ENCODE data around the gene DCDC2C.

Gene DCDC2C

GRCh38 chr2:3670376-3670775, 33.0 kb upstream of the DCDC2C start:
- in situ Hi-C loops (cut with MboI; ENCODE audit: low pct_unique_long_range_greater_than_20kb, low sequenced_read_pairs), result no loop called here

GRCh38 chr2:3670941-3671340, 32.4 kb upstream of the DCDC2C start:
- in situ Hi-C loops (cut with MboI; ENCODE audit: low pct_unique_long_range_greater_than_20kb, low sequenced_read_pairs), result no loop called here
- no peak for DNase-seq

More at GRCh38 chr2:3670376-3670775, 33.0 kb upstream of the DCDC2C start:
- DNase-seq, result no peak

GRCh38 chr2:3672861-3673678, 30.3 kb upstream of the DCDC2C start:
- DNase-seq, result no peak
- in situ Hi-C loops (cut with MboI; ENCODE audit: low pct_unique_long_range_greater_than_20kb, low sequenced_read_pairs), result no loop called here

- no peak for DNase-seq
- in situ Hi-C loops (cut with MboI; ENCODE audit: low pct_unique_long_range_greater_than_20kb, low sequenced_read_pairs), result no loop called here
These were observed 29.1 kb upstream of the DCDC2C start for GRCh38 chr2:3674066-3674845.

- in situ Hi-C loops (cut with MboI; ENCODE audit: low pct_unique_long_range_greater_than_20kb, low sequenced_read_pairs), result no loop called here
These were observed 27.7 kb upstream of the DCDC2C start for GRCh38 chr2:3675687-3676086.

GRCh38 chr2:3677436-3677835, 25.9 kb upstream of the DCDC2C start:
- no peak for DNase-seq
- in situ Hi-C loops (cut with MboI; ENCODE audit: low pct_unique_long_range_greater_than_20kb, low sequenced_read_pairs), result no loop called here

More at GRCh38 chr2:3675687-3676086, 27.7 kb upstream of the DCDC2C start:
- DNase-seq, result no peak

- in situ Hi-C loops (cut with MboI; ENCODE audit: low pct_unique_long_range_greater_than_20kb, low sequenced_read_pairs), result no loop called here
- DNase-seq, result no peak
These were observed 25.2 kb upstream of the DCDC2C start for GRCh38 chr2:3678212-3678611.

- in situ Hi-C loops (cut with MboI; ENCODE audit: low pct_unique_long_range_greater_than_20kb, low sequenced_read_pairs), result no loop called here
- no peak for DNase-seq
These were observed 24.2 kb upstream of the DCDC2C start for GRCh38 chr2:3679180-3679579.

GRCh38 chr2:3679616-3680393, 23.6 kb upstream of the DCDC2C start:
- no peak for DNase-seq
- in situ Hi-C loops (cut with MboI; ENCODE audit: low pct_unique_long_range_greater_than_20kb, low sequenced_read_pairs), result no loop called here

GRCh38 chr2:3680548-3681345, 22.6 kb upstream of the DCDC2C start:
- DNase-seq, result no peak
- in situ Hi-C loops (cut with MboI; ENCODE audit: low pct_unique_long_range_greater_than_20kb, low sequenced_read_pairs), result no loop called here

GRCh38 chr2:3681625-3682024, 21.8 kb upstream of the DCDC2C start:
- in situ Hi-C loops (cut with MboI; ENCODE audit: low pct_unique_long_range_greater_than_20kb, low sequenced_read_pairs), result no loop called here

GRCh38 chr2:3682811-3683210, 20.6 kb upstream of the DCDC2C start:
- in situ Hi-C loops (cut with MboI; ENCODE audit: low pct_unique_long_range_greater_than_20kb, low sequenced_read_pairs), result no loop called here
- no peak for DNase-seq

More at GRCh38 chr2:3681625-3682024, 21.8 kb upstream of the DCDC2C start:
- no peak for DNase-seq

- DNase-seq, result no peak
- in situ Hi-C loops (cut with MboI; ENCODE audit: low pct_unique_long_range_greater_than_20kb, low sequenced_read_pairs), result no loop called here
These were observed 19.5 kb upstream of the DCDC2C start for GRCh38 chr2:3683748-3684454.

- no peak for DNase-seq
- in situ Hi-C loops (cut with MboI; ENCODE audit: low pct_unique_long_range_greater_than_20kb, low sequenced_read_pairs), result no loop called here
These were observed 13.2 kb upstream of the DCDC2C start for GRCh38 chr2:3689998-3690748.

- DNase-seq, result peak; percentile 31
- in situ Hi-C loops (cut with MboI; ENCODE audit: low pct_unique_long_range_greater_than_20kb, low sequenced_read_pairs), result no loop called here
These were observed 11.0 kb upstream of the DCDC2C start for GRCh38 chr2:3692375-3692774.

- DNase-seq, result no peak
- in situ Hi-C loops (cut with MboI; ENCODE audit: low pct_unique_long_range_greater_than_20kb, low sequenced_read_pairs), result no loop called here
These were observed 6.8 kb upstream of the DCDC2C start for GRCh38 chr2:3696545-3696944.

- in situ Hi-C loops (cut with MboI; ENCODE audit: low pct_unique_long_range_greater_than_20kb, low sequenced_read_pairs), result no loop called here
- no peak for DNase-seq
These were observed 2.3 kb upstream of the DCDC2C start for GRCh38 chr2:3701071-3701470.
